22Rv1 (cell line): ENCODE measurements around the gene UVRAG.

Source experiments
- H3K27ac ChIP-seq: fragments of 450-650 bp; 2 replicates; pipeline ENCODE4 v1.5.1; 2017
- ZFX ChIP-seq: fragments of 450-650 bp; IDR thresholded peaks from 2 replicates; pipeline ENCODE4 v1.6.1; 2017; ENCODE audit warnings: antibody characterized with exemption, borderline replicate concordance
- TF ChIP-seq, protein P1 (sequence below): fragments of 450-650 bp; IDR thresholded peaks from 2 replicates; pipeline ENCODE4 v1.5.1; 2017; ENCODE audit warnings: mild to moderate bottlenecking

The UVRAG gene

GRCh38 chr11:76158394-76159302 lies 343.6 kb downstream of the UVRAG start:
- H3K27ac ChIP-seq = no peak overlapping the region
- TF ChIP-seq, protein P1, sequence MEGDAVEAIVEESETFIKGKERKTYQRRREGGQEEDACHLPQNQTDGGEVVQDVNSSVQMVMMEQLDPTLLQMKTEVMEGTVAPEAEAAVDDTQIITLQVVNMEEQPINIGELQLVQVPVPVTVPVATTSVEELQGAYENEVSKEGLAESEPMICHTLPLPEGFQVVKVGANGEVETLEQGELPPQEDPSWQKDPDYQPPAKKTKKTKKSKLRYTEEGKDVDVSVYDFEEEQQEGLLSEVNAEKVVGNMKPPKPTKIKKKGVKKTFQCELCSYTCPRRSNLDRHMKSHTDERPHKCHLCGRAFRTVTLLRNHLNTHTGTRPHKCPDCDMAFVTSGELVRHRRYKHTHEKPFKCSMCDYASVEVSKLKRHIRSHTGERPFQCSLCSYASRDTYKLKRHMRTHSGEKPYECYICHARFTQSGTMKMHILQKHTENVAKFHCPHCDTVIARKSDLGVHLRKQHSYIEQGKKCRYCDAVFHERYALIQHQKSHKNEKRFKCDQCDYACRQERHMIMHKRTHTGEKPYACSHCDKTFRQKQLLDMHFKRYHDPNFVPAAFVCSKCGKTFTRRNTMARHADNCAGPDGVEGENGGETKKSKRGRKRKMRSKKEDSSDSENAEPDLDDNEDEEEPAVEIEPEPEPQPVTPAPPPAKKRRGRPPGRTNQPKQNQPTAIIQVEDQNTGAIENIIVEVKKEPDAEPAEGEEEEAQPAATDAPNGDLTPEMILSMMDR = no peak
- no peak for TF ChIP-seq ZFX

GRCh38 chr11:76159303-76159937 lies 344.4 kb downstream of the UVRAG start:
- no peak for TF ChIP-seq ZFX
- TF ChIP-seq, protein P1 = no peak
- H3K27ac ChIP-seq = no peak overlapping the region

GRCh38 chr11:76159983-76160661 lies 345.1 kb downstream of the UVRAG start:
- TF ChIP-seq, protein P1 = no peak
- no peak for TF ChIP-seq ZFX
- H3K27ac ChIP-seq = no peak overlapping the region

DNA sequence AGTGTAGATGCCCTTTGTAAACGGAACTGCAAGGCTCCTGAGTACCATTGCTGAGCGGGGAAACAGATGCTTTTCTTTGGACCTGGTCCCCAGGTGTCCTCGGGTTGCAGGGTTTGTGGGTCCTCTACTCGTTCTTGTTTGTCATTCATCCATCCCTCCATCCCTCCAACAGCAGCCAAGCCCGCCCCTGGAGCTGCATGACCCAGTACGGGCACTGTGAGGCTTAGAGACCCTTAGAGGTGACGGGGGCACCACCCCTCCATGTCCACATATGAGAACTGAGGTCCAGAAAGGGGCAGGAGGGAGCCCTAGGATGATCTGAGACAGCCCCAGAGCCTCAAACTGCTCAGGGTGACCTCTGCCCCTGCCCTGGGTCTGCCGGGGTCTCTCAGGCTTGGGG lies 345.8 kb downstream of the UVRAG start:
- no peak overlapping the region for H3K27ac ChIP-seq

GRCh38 chr11:76161261-76161961 lies 346.4 kb downstream of the UVRAG start:
- TF ChIP-seq, protein P1 = no peak
- TF ChIP-seq ZFX = no peak
- no peak overlapping the region for H3K27ac ChIP-seq

More for the DNA sequence above, 345.8 kb downstream of the UVRAG start:
- TF ChIP-seq, protein P1 = no peak
- no peak for TF ChIP-seq ZFX

GRCh38 chr11:76162336-76163288 lies 347.6 kb downstream of the UVRAG start:
- H3K27ac ChIP-seq = no peak overlapping the region
- TF ChIP-seq, protein P1 = no peak
- TF ChIP-seq ZFX = no peak
